Right cardiac atrium (tissue), 5 donors: ENCODE results near the gene ASB10. TPM values are rescaled to one million over a fixed set of nuclear protein-coding genes. Genes with fewer than 3 reads are reported as not detected.
A peak's percentile ranks its signal among the peaks of the same experiment; 100 is the strongest.

Experiments used
- ATAC-seq, 2 donors: fragments of 200-7000 bp; cut with Tn5 transposase; one replicate each; pipeline versions ENCODE4 v1.8.0 to v1.9.1; 2020; ENCODE audit warnings: moderate library complexity in 2 of 2, mild to moderate bottlenecking in 1 of 2
- DNase-seq, 3 donors: peaks; one replicate each; pipeline ENCODE4 v3.0.0-alpha.2; 2020
- H3K27ac ChIP-seq: one replicate; pipeline ENCODE4 v1.5.1; 2013; ENCODE audit warnings: mild to moderate bottlenecking, low read length, control low read depth, moderate library complexity
- H3K27me3 ChIP-seq: one replicate; pipeline ENCODE4 v1.6.1; 2013; ENCODE audit not compliant: control insufficient read depth, insufficient read depth
- H3K4me1 ChIP-seq: one replicate; pipeline ENCODE4 v1.6.1; 2013; ENCODE audit warnings: low read length; ENCODE audit not compliant: control insufficient read depth, insufficient read depth
- H3K4me3 ChIP-seq: one replicate; pipeline ENCODE4 v1.5.1; 2013; ENCODE audit warnings: low read length, control low read depth
- H3K9me3 ChIP-seq: one replicate; pipeline ENCODE4 v1.6.1; 2013; ENCODE audit warnings: low read length; ENCODE audit not compliant: control insufficient read depth
- WGBS: extraction: QIAGEN DNeasy Blood & Tissue Kit; methylation state at CpG from one replicate; pipeline ENCODE4 v1.1.7; 2013; 5-methylcytosine and 5-hydroxymethylcytosine counted together
- intact Hi-C, 4 donors: fragments of 100-400 bp; cut with DNase I; formaldehyde crosslinking; loops; one replicate each; pipeline versions ENCODE4 v1.11.0 to v1.14.0; 2022 to 2023
- polyA plus RNA-seq: library from polyadenylated mRNA; stranded (reverse); fragments of 200-250 nt; gene quantifications from one replicate; pipeline ENCODE4 v1.2.3, GENCODE V29; 2013
- total RNA-seq, 4 donors: library from RNA; stranded (reverse); fragmentation: NEBNext Ultra II Directional; extraction: Animal tissue kit (Norgen Biotek cat#: 25700); gene quantifications; one replicate each; pipeline ENCODE4 v1.2.1, GENCODE V29; 2021
- donor health status: healthy with polysubstance abuse.
- donor health status: DM: no; HTN: yes; CAD: no.
- donor health status: DM: no; HTN: no; CAD: no.
- donor health status: DM: no; HTN: yes; CAD: no; lungs with severe emphysema.
- donor health status: DM: yes; HTN: yes; CAD: no.

The ASB10 gene
- total and polyA plus RNA-seq, 5 donors: 4.5 to 21.0 (median 14.3) TPM

GRCh38 chr7:151126491-151127137, 60.4 kb downstream of the ASB10 start:
- Histone ChIP-seq H3K9me3 (no peaks in the 10 kb centered on the region), H3K4me3 (no peak overlapping the region), H3K4me1 (no peaks in the 10 kb centered on the region), H3K27me3 (no peaks in the 10 kb centered on the region), H3K27ac (no peak overlapping the region)
- DNase-seq: peak in 2 of 3 donors; percentile 48 to 57
- WGBS: 69% methylated on average over 19 of the region's 19 CpGs
- ATAC-seq: no peak
- intact Hi-C loops: loop anchor here in 2 of 4 donors (5.0 to 10.0 kb wide), 2 partner anchors 46 to 178 kb away; no protein-coding TSS in a partner anchor

- ATAC-seq (peak; percentile 18 to 27), DNase-seq (peak in 2 of 3 donors; percentile 63 to 71)
- H3K27me3 ChIP-seq: no peaks in the 10 kb centered on the region
- no peaks in the 10 kb centered on the region for H3K4me1 ChIP-seq
- WGBS: 9% methylated on average over 58 of the region's 58 CpGs
- H3K4me3 ChIP-seq: peak overlapping the region; percentile 47
- intact Hi-C loops: loop anchor here in 3 of 4 donors (2.0 to 10.0 kb wide), 3 partner anchors 46 to 179 kb away; no protein-coding TSS in a partner anchor
- no peak overlapping the region for H3K27ac ChIP-seq
- no peaks in the 10 kb centered on the region for H3K9me3 ChIP-seq
These were observed 61.1 kb downstream of the ASB10 start for GRCh38 chr7:151125846-151126481.

Other genes with a start within 250 kb of the ASB10 start
- 100 to 1,000 TPM; 113 to 163 (median 126) TPM for gene KCNH2, start 208.9 kb downstream of the ASB10 start, total RNA-seq
- gene KCNH2, start 208.9 kb downstream of the ASB10 start, polyA plus RNA-seq: 132 TPM
- gene NOS3, start 196.2 kb downstream of the ASB10 start, total RNA-seq: 10 to 100 TPM; 20.5 to 80.4 (median 24.7) TPM
- gene NOS3, start 196.2 kb downstream of the ASB10 start, polyA plus RNA-seq: 13.5 TPM
- gene ATG9B, start 162.8 kb downstream of the ASB10 start, total RNA-seq: under 1 TPM in 2 of 4 donors, not detected in 2; 0.18 to 0.23 TPM
- gene ATG9B, start 162.8 kb downstream of the ASB10 start, polyA plus RNA-seq: 0.43 TPM
- gene ABCB8, start 158.8 kb downstream of the ASB10 start, total RNA-seq: 10 to 100 TPM; 20.9 to 24.5 (median 23.4) TPM
- gene ABCB8, start 158.8 kb downstream of the ASB10 start, polyA plus RNA-seq: 19.6 TPM
- 1 to 10 TPM; 4.0 to 6.5 (median 5.0) TPM for gene ASIC3, start 138.7 kb downstream of the ASB10 start, total RNA-seq
- gene ASIC3, start 138.7 kb downstream of the ASB10 start, polyA plus RNA-seq: 5.3 TPM
- gene CDK5, start 129.4 kb downstream of the ASB10 start, total RNA-seq: 10 to 100 TPM in 1 of 4 donors, 1 to 10 TPM in 3; 6.2 to 11.2 (median 7.4) TPM
- 6.5 TPM for gene CDK5, start 129.4 kb downstream of the ASB10 start, polyA plus RNA-seq
- 100 to 1,000 TPM in 2 of 4 donors, 10 to 100 TPM in 2; 83.5 to 120 (median 96.5) TPM for gene SLC4A2, start 127.7 kb downstream of the ASB10 start, total RNA-seq
- 61.7 TPM for gene SLC4A2, start 127.7 kb downstream of the ASB10 start, polyA plus RNA-seq
- gene FASTK, start 106.4 kb downstream of the ASB10 start, total RNA-seq: 10 to 100 TPM; 64.1 to 82.0 (median 68.9) TPM
- 133 TPM for gene FASTK, start 106.4 kb downstream of the ASB10 start, polyA plus RNA-seq
- gene TMUB1, start 103.8 kb downstream of the ASB10 start, total RNA-seq: 10 to 100 TPM; 28.5 to 36.5 (median 35.8) TPM
- 55.2 TPM for gene TMUB1, start 103.8 kb downstream of the ASB10 start, polyA plus RNA-seq
- gene AGAP3, start 100.8 kb downstream of the ASB10 start, total RNA-seq: 10 to 100 TPM; 58.3 to 78.8 (median 67.6) TPM
- gene AGAP3, start 100.8 kb downstream of the ASB10 start, polyA plus RNA-seq: 61.4 TPM
- gene GBX1, start 19.6 kb downstream of the ASB10 start, total RNA-seq: 1 to 10 TPM in 1 of 4 donors, under 1 TPM in 1, not detected in 2; 0.40 to 1.0 TPM
- gene GBX1, start 19.6 kb downstream of the ASB10 start, polyA plus RNA-seq: 0.14 TPM
- not detected for gene H2BK1, start 23.2 kb upstream of the ASB10 start, total RNA-seq
- not detected for gene H2BK1, start 23.2 kb upstream of the ASB10 start, polyA plus RNA-seq
- gene ABCF2, start 40.0 kb upstream of the ASB10 start, total RNA-seq: 10 to 100 TPM; 24.6 to 34.5 (median 26.3) TPM
- 17.8 TPM for gene ABCF2, start 40.0 kb upstream of the ASB10 start, polyA plus RNA-seq
- gene CHPF2, start 45.2 kb upstream of the ASB10 start, total RNA-seq: 10 to 100 TPM; 22.2 to 35.3 (median 27.0) TPM
- 15.5 TPM for gene CHPF2, start 45.2 kb upstream of the ASB10 start, polyA plus RNA-seq
- gene SMARCD3, start 61.4 kb upstream of the ASB10 start, total RNA-seq: 100 to 1,000 TPM; 149 to 291 (median 238) TPM
- 141 TPM for gene SMARCD3, start 61.4 kb upstream of the ASB10 start, polyA plus RNA-seq
- 10 to 100 TPM; 33.3 to 42.4 (median 38.6) TPM for gene NUB1, start 154.6 kb upstream of the ASB10 start, total RNA-seq
- gene NUB1, start 154.6 kb upstream of the ASB10 start, polyA plus RNA-seq: 24.1 TPM
- gene WDR86, start 222.8 kb upstream of the ASB10 start, total RNA-seq: under 1 TPM; 0.17 to 0.47 (median 0.17) TPM
- 0.34 TPM for gene WDR86, start 222.8 kb upstream of the ASB10 start, polyA plus RNA-seq